HepG2 (cell line): ENCODE data around the gene RBCK1. TPM values are rescaled to one million over a fixed set of nuclear protein-coding genes. Genes with fewer than 3 reads are reported as not detected.

Source experiments
- DRAP1 ChIP-seq: IDR thresholded peaks from 2 replicates; pipeline ENCODE4 v1.6.1; 2016; ENCODE audit warnings: missing genetic modification reagents, missing compliant biosample characterization
- DZIP1 ChIP-seq: sonication (generic); formaldehyde crosslinking; IDR thresholded peaks from 2 replicates; pipeline ENCODE4 v1.5.0; 2020; ENCODE audit warnings: mild to moderate bottlenecking, missing genetic modification reagents
- HNF4A ChIP-seq: sonication (generic); formaldehyde crosslinking; IDR thresholded peaks from 2 replicates; pipeline ENCODE4 v1.4.0; 2020; ENCODE audit warnings: missing genetic modification reagents
- KDM6A ChIP-seq: IDR thresholded peaks from 2 replicates; pipeline ENCODE4 v1.6.1; 2016; ENCODE audit warnings: low read depth
- MED1 ChIP-seq: sonication (generic); formaldehyde crosslinking; IDR thresholded peaks from 2 replicates; pipeline ENCODE4 v1.4.0; 2020; ENCODE audit warnings: missing genetic modification reagents
- MIER2 ChIP-seq: IDR thresholded peaks from 2 replicates; pipeline ENCODE4 v1.6.1; 2016; ENCODE audit warnings: missing biosample characterization, missing genetic modification reagents
- NFKBIZ ChIP-seq: IDR thresholded peaks from 2 replicates; pipeline ENCODE4 v1.6.1; 2018; ENCODE audit warnings: missing genetic modification reagents, missing compliant biosample characterization
- PHF20 ChIP-seq: sonication (generic); formaldehyde crosslinking; IDR thresholded peaks from 2 replicates; pipeline ENCODE4 v1.5.0; 2020; ENCODE audit warnings: mild to moderate bottlenecking, missing genetic modification reagents
- POLR2A ChIP-seq, 2 experiments: IDR thresholded peaks; 2 replicates each; pipeline ENCODE4 v1.6.1; 2011; ENCODE audit warnings: low read depth in 2 of 2, low read length in 2 of 2, mild to moderate bottlenecking in 1 of 2, moderate library complexity in 1 of 2; ENCODE audit not compliant: insufficient read depth in 1 of 2
- ZBTB26 ChIP-seq: IDR thresholded peaks from 2 replicates; pipeline ENCODE4 v1.6.1; 2016; ENCODE audit warnings: missing compliant biosample characterization, missing genetic modification reagents, borderline replicate concordance
- ZBTB42 ChIP-seq: sonication (generic); formaldehyde crosslinking; IDR thresholded peaks from 2 replicates; pipeline ENCODE4 v1.5.0; 2020; ENCODE audit warnings: mild to moderate bottlenecking, missing genetic modification reagents
- ZFP41 ChIP-seq: sonication (generic); formaldehyde crosslinking; IDR thresholded peaks from 2 replicates; pipeline ENCODE4 v1.4.0; 2020; ENCODE audit warnings: mild to moderate bottlenecking, missing genetic modification reagents, borderline replicate concordance
- ZNF670 ChIP-seq: sonication (generic); formaldehyde crosslinking; IDR thresholded peaks from 2 replicates; pipeline ENCODE4 v1.8.0; 2022; ENCODE audit warnings: mild to moderate bottlenecking, missing genetic modification reagents, borderline replicate concordance
- ZNF792 ChIP-seq: IDR thresholded peaks from 2 replicates; pipeline ENCODE4 v1.6.1; 2016
- polyA plus RNA-seq, 8 experiments: library from polyadenylated mRNA; depleted of rRNA in 3 of 8; stranded (reverse) in 7 of 8; unstranded in 1 of 8; fragments of >200 nt; fragmentation: Illumina TruSeq in 4 of 8; extraction: Trizol in 4 of 8; gene quantifications; 2 replicates each; pipeline versions ENCODE4 v1.2.1 to v1.2.3, GENCODE V29; 2011 to 2016; ENCODE audit warnings: low read depth in 4 of 8, missing spikeins in 1 of 8, mixed read lengths in 1 of 8; ENCODE audit not compliant: insufficient read depth in 1 of 8
- total RNA-seq, 5 experiments: library from RNA; depleted of rRNA; stranded (reverse); fragments of >200 nt; fragmentation: Illumina TruSeq; extraction: Trizol; gene quantifications; 2 replicates each; pipeline ENCODE4 v1.2.3, GENCODE V29; 2016; ENCODE audit warnings: low read depth in 1 of 5
- TF ChIP-seq, protein P1 (sequence below): sonication (generic); formaldehyde crosslinking; IDR thresholded peaks from 2 replicates; pipeline ENCODE4 v1.4.0; 2020; ENCODE audit warnings: missing genetic modification reagents, borderline replicate concordance
- TF ChIP-seq, protein P2 (sequence below): sonication (generic); formaldehyde crosslinking; conservative IDR thresholded peaks from 2 replicates; pipeline ENCODE4 v1.8.0; 2022; ENCODE audit warnings: missing genetic modification reagents
- TF ChIP-seq, protein P3 (sequence below): IDR thresholded peaks from 2 replicates; pipeline ENCODE4 v1.6.1; 2012; ENCODE audit warnings: low read depth, low read length, improper control_type of control experiment

Gene RBCK1
- total and polyA plus RNA-seq, 2 of the 13 experiments (the other 11 are each of a cell fraction or from before 2014, with no cell fraction given) = 149 to 215 TPM

GRCh38 chr20:407953-408842 lies at the start of gene RBCK1 (continued):
- TF ChIP-seq DZIP1 (no peak; the same call in 1 of the 2 replicates), MED1 (CRISPR knock-in tag) (peak; percentile 64), ZFP41 (CRISPR knock-in tag) (0 out of 2 replicates have a peak, but pooled peaks have one; percentile 19), PHF20 (CRISPR knock-in tag) (peak; percentile 48; the same call in 1 of the 2 replicates), KDM6A (CRISPR knock-in tag) (0 out of 2 replicates have a peak, but pooled peaks have one; percentile 28), MIER2 (CRISPR knock-in tag) (0 out of 2 replicates have a peak, but pooled peaks have one; percentile 10), NFKBIZ (CRISPR knock-in tag) (no peak; the same call in 1 of the 2 replicates), POLR2A (IDR thresholded peaks at IDR 0.05; ENCODE audit: insufficient read depth in 1 of 2, low read depth in 2 of 2, low read length in 2 of 2) (peak in 1 of 2 experiments; percentile 69; a peak in 3 of 4 replicates), ZBTB42 (CRISPR knock-in tag) (peak; percentile 74; the same call in 1 of the 2 replicates), ZBTB26 (CRISPR knock-in tag) (0 out of 2 replicates have a peak, but pooled peaks have one; percentile 31), ZNF792 (CRISPR knock-in tag) (peak; percentile 36; the same call in 1 of the 2 replicates), ZNF670 (CRISPR knock-in tag) (peak; percentile 95; the same call in 1 of the 2 replicates), HNF4A (CRISPR knock-in tag) (peak; percentile 6; the same call in 1 of the 2 replicates), DRAP1 (CRISPR knock-in tag) (no peak; the same call in none of the 2 replicates)
- TF ChIP-seq, protein P1, sequence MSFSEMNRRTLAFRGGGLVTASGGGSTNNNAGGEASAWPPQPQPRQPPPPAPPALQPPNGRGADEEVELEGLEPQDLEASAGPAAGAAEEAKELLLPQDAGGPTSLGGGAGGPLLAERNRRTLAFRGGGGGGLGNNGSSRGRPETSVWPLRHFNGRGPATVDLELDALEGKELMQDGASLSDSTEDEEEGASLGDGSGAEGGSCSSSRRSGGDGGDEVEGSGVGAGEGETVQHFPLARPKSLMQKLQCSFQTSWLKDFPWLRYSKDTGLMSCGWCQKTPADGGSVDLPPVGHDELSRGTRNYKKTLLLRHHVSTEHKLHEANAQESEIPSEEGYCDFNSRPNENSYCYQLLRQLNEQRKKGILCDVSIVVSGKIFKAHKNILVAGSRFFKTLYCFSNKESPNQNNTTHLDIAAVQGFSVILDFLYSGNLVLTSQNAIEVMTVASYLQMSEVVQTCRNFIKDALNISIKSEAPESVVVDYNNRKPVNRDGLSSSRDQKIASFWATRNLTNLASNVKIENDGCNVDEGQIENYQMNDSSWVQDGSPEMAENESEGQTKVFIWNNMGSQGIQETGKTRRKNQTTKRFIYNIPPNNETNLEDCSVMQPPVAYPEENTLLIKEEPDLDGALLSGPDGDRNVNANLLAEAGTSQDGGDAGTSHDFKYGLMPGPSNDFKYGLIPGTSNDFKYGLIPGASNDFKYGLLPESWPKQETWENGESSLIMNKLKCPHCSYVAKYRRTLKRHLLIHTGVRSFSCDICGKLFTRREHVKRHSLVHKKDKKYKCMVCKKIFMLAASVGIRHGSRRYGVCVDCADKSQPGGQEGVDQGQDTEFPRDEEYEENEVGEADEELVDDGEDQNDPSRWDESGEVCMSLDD (CRISPR knock-in tag) = peak; percentile 36; the same call in 1 of the 2 replicates
- TF ChIP-seq, protein P2, sequence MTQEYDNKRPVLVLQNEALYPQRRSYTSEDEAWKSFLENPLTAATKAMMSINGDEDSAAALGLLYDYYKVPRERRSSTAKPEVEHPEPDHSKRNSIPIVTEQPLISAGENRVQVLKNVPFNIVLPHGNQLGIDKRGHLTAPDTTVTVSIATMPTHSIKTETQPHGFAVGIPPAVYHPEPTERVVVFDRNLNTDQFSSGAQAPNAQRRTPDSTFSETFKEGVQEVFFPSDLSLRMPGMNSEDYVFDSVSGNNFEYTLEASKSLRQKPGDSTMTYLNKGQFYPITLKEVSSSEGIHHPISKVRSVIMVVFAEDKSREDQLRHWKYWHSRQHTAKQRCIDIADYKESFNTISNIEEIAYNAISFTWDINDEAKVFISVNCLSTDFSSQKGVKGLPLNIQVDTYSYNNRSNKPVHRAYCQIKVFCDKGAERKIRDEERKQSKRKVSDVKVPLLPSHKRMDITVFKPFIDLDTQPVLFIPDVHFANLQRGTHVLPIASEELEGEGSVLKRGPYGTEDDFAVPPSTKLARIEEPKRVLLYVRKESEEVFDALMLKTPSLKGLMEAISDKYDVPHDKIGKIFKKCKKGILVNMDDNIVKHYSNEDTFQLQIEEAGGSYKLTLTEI (CRISPR knock-in tag) = no peak
- TF ChIP-seq, protein P3, sequence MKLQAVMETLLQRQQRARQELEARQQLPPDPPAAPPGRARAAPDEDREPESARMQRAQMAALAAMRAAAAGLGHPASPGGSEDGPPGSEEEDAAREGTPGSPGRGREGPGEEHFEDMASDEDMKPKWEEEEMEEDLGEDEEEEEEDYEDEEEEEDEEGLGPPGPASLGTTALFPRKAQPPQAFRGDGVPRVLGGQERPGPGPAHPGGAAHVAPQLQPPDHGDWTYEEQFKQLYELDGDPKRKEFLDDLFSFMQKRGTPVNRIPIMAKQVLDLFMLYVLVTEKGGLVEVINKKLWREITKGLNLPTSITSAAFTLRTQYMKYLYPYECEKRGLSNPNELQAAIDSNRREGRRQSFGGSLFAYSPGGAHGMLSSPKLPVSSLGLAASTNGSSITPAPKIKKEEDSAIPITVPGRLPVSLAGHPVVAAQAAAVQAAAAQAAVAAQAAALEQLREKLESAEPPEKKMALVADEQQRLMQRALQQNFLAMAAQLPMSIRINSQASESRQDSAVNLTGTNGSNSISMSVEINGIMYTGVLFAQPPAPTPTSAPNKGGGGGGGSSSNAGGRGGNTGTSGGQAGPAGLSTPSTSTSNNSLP = no peak
